MCF 10A (cell line): ENCODE results near the gene YBX1. TPM values are rescaled to one million over a fixed set of nuclear protein-coding genes. Genes with fewer than 3 reads are reported as not detected.

Experiments used
- BruUV-seq: library from RNA; stranded (reverse); fragments of 400-500 nt; replicated peaks from 2 replicates; lab custom pipeline; 2021; lab: Mats Ljungman, UMichigan
- CTCF ChIA-PET: fragments of 300-600 bp; sonication (Branson Sonifier 250); formaldehyde crosslinking; extraction: SDS; loops from one replicate; lab custom pipeline; 2021; ENCODE audit warnings: antibody characterized with exemption, inconsistent platforms; lab: Yijun Ruan, JAX
- POLR2A ChIA-PET: fragments of 300-600, 350-650 bp; sonication (Branson Sonifier 250); formaldehyde crosslinking; extraction: SDS; loops from one replicate; lab custom pipeline; 2020; ENCODE audit warnings: antibody characterized with exemption, inconsistent platforms; lab: Yijun Ruan, JAX
- DNase-seq: peaks from one replicate; pipeline ENCODE4 v3.0.0-alpha.2; 2018; ENCODE audit not compliant: unreplicated experiment
- H3K27ac Mint-ChIP-seq: one replicate; pipeline ENCODE4 v1.8.0; 2022; ENCODE audit warnings: mild to moderate bottlenecking, low read depth, mixed read lengths; ENCODE audit not compliant: unreplicated experiment
- H3K27me3 Mint-ChIP-seq: one replicate; pipeline ENCODE4 v1.8.0; 2022; ENCODE audit warnings: mixed read lengths; ENCODE audit not compliant: insufficient read depth, unreplicated experiment
- H3K36me3 Mint-ChIP-seq: one replicate; pipeline ENCODE4 v1.8.0; 2022; ENCODE audit warnings: mild to moderate bottlenecking, moderate library complexity, mixed read lengths; ENCODE audit not compliant: insufficient read depth, unreplicated experiment
- H3K4me1 Mint-ChIP-seq: one replicate; pipeline ENCODE4 v1.8.0; 2022; ENCODE audit warnings: mixed read lengths; ENCODE audit not compliant: insufficient read depth, unreplicated experiment
- H3K4me3 Mint-ChIP-seq: one replicate; pipeline ENCODE4 v1.8.0; 2022; ENCODE audit warnings: mild to moderate bottlenecking, moderate library complexity, mixed read lengths; ENCODE audit not compliant: unreplicated experiment
- H3K9me3 Mint-ChIP-seq: one replicate; pipeline ENCODE4 v1.8.0; 2022; ENCODE audit warnings: mixed read lengths; ENCODE audit not compliant: unreplicated experiment
- CTCF ChIP-seq: fragments of 200-600 bp; IDR thresholded peaks from one replicate; pipeline ENCODE4 v1.8.0; 2022; ENCODE audit warnings: antibody characterized with exemption, mild to moderate bottlenecking; ENCODE audit not compliant: unreplicated experiment
- intact Hi-C: fragments of 100-400 bp; cut with micrococcal nuclease; formaldehyde crosslinking; loops from 2 replicates; pipeline ENCODE4 v1.14.1; 2022
- total RNA-seq: library from RNA; stranded (reverse); gene quantifications from 2 replicates; pipeline ENCODE4 v1.2.3, GENCODE V29; 2022

YBX1 gene
- total RNA-seq, 1 experiment from 2014 or later: 1,200 TPM

GRCh38 chr1:42733415-42734200 is 51.4 kb downstream of the YBX1 start:
- POLR2A ChIA-PET: interaction anchor here (2.6 kb wide), 1 partner anchor 10 kb away, joined by 10 read pairs; no protein-coding TSS in a partner anchor
- no peaks in the 10 kb centered on the region for H3K27me3 Mint-ChIP-seq
- peaks cover 6% of the 10 kb centered on the region for H3K4me1 Mint-ChIP-seq
- CTCF ChIA-PET: interaction anchor here (0.6 to 1.1 kb wide), 3 partner anchors 19 to 562 kb away, joined by 3 read pairs; no protein-coding TSS in a partner anchor
- no TSS peak for BruUV-seq
- H3K4me3 Mint-ChIP-seq: no peak overlapping the region
- no peak for TF ChIP-seq CTCF
- intact Hi-C loops: loop anchor here (10.0 kb wide), 1 partner anchor 589 kb away; no protein-coding TSS in a partner anchor
- no peaks in the 10 kb centered on the region for H3K9me3 Mint-ChIP-seq
- no peak overlapping the region for H3K27ac Mint-ChIP-seq
- DNase-seq: no peak
- no peaks in the 10 kb centered on the region for H3K36me3 Mint-ChIP-seq

GRCh38 chr1:42734201-42735035 is 52.2 kb downstream of the YBX1 start:
- TF ChIP-seq CTCF: no peak
- H3K4me1 Mint-ChIP-seq: peaks cover 6% of the 10 kb centered on the region
- H3K4me3 Mint-ChIP-seq: no peak overlapping the region
- H3K27me3 Mint-ChIP-seq: no peaks in the 10 kb centered on the region
- H3K36me3 Mint-ChIP-seq: no peaks in the 10 kb centered on the region
- CTCF ChIA-PET: interaction anchor here (0.7 to 1.1 kb wide), 3 partner anchors 15 to 24 kb away, joined by 3 read pairs; no protein-coding TSS in a partner anchor
- no TSS peak for BruUV-seq
- POLR2A ChIA-PET: interaction anchor here (0.6 to 2.6 kb wide), 3 partner anchors 9 to 32 kb away, joined by 3 to 10 read pairs (median 4); no protein-coding TSS in a partner anchor
- intact Hi-C loops: loop anchor here (10.0 kb wide), 1 partner anchor 590 kb away; no protein-coding TSS in a partner anchor
- no peak for DNase-seq
- H3K27ac Mint-ChIP-seq: no peak overlapping the region
- H3K9me3 Mint-ChIP-seq: no peaks in the 10 kb centered on the region

- Mint-ChIP-seq H3K27me3 (no peaks in the 10 kb centered on the region), H3K36me3 (no peaks in the 10 kb centered on the region), H3K4me1 (peaks cover 6% of the 10 kb centered on the region), H3K27ac (no peak overlapping the region), H3K9me3 (no peaks in the 10 kb centered on the region), H3K4me3 (no peak overlapping the region)
- ChIA-PET CTCF (no interaction called here), POLR2A (interaction anchor here (1.1 to 2.6 kb wide), 4 partner anchors 8 to 76 kb away, joined by 3 to 10 read pairs (median 4); partner anchors contain the start of gene YBX1)
- BruUV-seq: no TSS peak
- DNase-seq: no peak
- no peak for TF ChIP-seq CTCF
- intact Hi-C loops: loop anchor here (10.0 kb wide), 1 partner anchor 590 kb away; no protein-coding TSS in a partner anchor
Observed at GRCh38 chr1:42735056-42735455, 52.8 kb downstream of the YBX1 start.
